Measurements from ENCODE around the gene SIGLEC1.

Gene SIGLEC1

GRCh38 chr20:3723284-3723683 is 10.9 kb upstream of the SIGLEC1 start:
- TF ChIP-seq RARB (CRISPR knock-in tag; IDR thresholded peaks at IDR 0.05) (no peak), ARNTL (CRISPR knock-in tag; IDR thresholded peaks at IDR 0.05; ENCODE audit: borderline replicate concordance, low read depth) (no peak), GLIS3 (CRISPR knock-in tag; IDR thresholded peaks at IDR 0.05) (no peak), TOX (CRISPR knock-in tag; IDR thresholded peaks at IDR 0.05; ENCODE audit: borderline replicate concordance) (no peak), CSDC2 (CRISPR knock-in tag; IDR thresholded peaks at IDR 0.05) (no peak), ZFP30 (CRISPR knock-in tag; IDR thresholded peaks at IDR 0.05) (no peak), OSR1 (CRISPR knock-in tag; IDR thresholded peaks at IDR 0.05) (no peak), SNAI2 (CRISPR knock-in tag; IDR thresholded peaks at IDR 0.05) (no peak), CSRNP3 (CRISPR knock-in tag; IDR thresholded peaks at IDR 0.05) (no peak), POU6F1 (CRISPR knock-in tag; IDR thresholded peaks at IDR 0.05; ENCODE audit: borderline replicate concordance, low read depth) (no peak), CREB5 (CRISPR knock-in tag; IDR thresholded peaks at IDR 0.05; ENCODE audit: low read depth) (no peak), ZNF70 (CRISPR knock-in tag; IDR thresholded peaks at IDR 0.05) (no peak), TCF4 (CRISPR knock-in tag; IDR thresholded peaks at IDR 0.05; ENCODE audit: borderline replicate concordance) (no peak), TSHZ2 (CRISPR knock-in tag; IDR thresholded peaks at IDR 0.05) (no peak)
- no peak for ATAC-seq

GRCh38 chr20:3721912-3722311 is 9.5 kb upstream of the SIGLEC1 start:
- TF ChIP-seq ZNF70 (CRISPR knock-in tag; IDR thresholded peaks at IDR 0.05) = no peak
- no peak for TF ChIP-seq CSRNP3 (CRISPR knock-in tag; IDR thresholded peaks at IDR 0.05)
- TF ChIP-seq ESRRG (CRISPR knock-in tag; IDR thresholded peaks at IDR 0.05) = no peak
- no peak for TF ChIP-seq PATZ1 (CRISPR knock-in tag; IDR thresholded peaks at IDR 0.05; ENCODE audit: borderline replicate concordance)
- no peak for TF ChIP-seq ZFP30 (CRISPR knock-in tag; IDR thresholded peaks at IDR 0.05)
- TF ChIP-seq GLIS3 (CRISPR knock-in tag; IDR thresholded peaks at IDR 0.05) = no peak
- no peak for TF ChIP-seq ZC3H10 (CRISPR knock-in tag; IDR thresholded peaks at IDR 0.05)
- no peak for TF ChIP-seq CREB5 (CRISPR knock-in tag; IDR thresholded peaks at IDR 0.05; ENCODE audit: low read depth)
- no peak for TF ChIP-seq SNAI2 (CRISPR knock-in tag; IDR thresholded peaks at IDR 0.05)
- TF ChIP-seq BACH2 (CRISPR knock-in tag; IDR thresholded peaks at IDR 0.05; ENCODE audit: borderline replicate concordance) = no peak
- TF ChIP-seq ISL1 (CRISPR knock-in tag; IDR thresholded peaks at IDR 0.05) = no peak
- TF ChIP-seq TSHZ2 (CRISPR knock-in tag; IDR thresholded peaks at IDR 0.05) = no peak
- TF ChIP-seq ZFP3 (CRISPR knock-in tag; IDR thresholded peaks at IDR 0.05) = no peak
- no peak for TF ChIP-seq ARNTL (CRISPR knock-in tag; IDR thresholded peaks at IDR 0.05; ENCODE audit: borderline replicate concordance, low read depth)
- ATAC-seq = no peak

Data from SK-N-SH treated with all-trans-retinoic acid at 6 μM for 48 hours (cell line).